Measurements from ENCODE around the gene ZNF326. TPM values are rescaled to one million over a fixed set of nuclear protein-coding genes. Genes with fewer than 3 reads are reported as not detected.

ZNF326 gene
- total RNA-seq, 4 donors from 2014 or later, result 9.0 to 15.4 (median 9.9) TPM

GRCh38 chr1:90012300-90012699, 17.4 kb downstream of the ZNF326 start:
- H3K27me3 ChIP-seq, result no peaks in the 10 kb centered on the region
- TF ChIP-seq POLR2AphosphoS5 (IDR thresholded peaks at IDR 0.05) (no peak), EP300 (IDR thresholded peaks at IDR 0.05) (no peak), CTCF (IDR thresholded peaks at IDR 0.05) (no peak), POLR2A (IDR thresholded peaks at IDR 0.05; ENCODE audit: low read depth) (no peak)
- no peaks in the 10 kb centered on the region for H3K9me3 ChIP-seq
- intact Hi-C loops (cut with DNase I), result no loop called here
- no peak overlapping the region for H3K4me3 ChIP-seq
- WGBS, result 95% methylated on average over 2 of the region's 2 CpGs
- H3K36me3 ChIP-seq, result peaks cover 27 to 70% (median 56%) of the 10 kb centered on the region in 4 donors
- no peak for DNase-seq (ENCODE audit: extremely low spot score)
- H3K4me1 ChIP-seq, result peaks cover 0 to 14% (median 7%) of the 10 kb centered on the region in 4 donors
- H3K27ac ChIP-seq (replicated peaks in 1 of 4), result no peak overlapping the region

DNA sequence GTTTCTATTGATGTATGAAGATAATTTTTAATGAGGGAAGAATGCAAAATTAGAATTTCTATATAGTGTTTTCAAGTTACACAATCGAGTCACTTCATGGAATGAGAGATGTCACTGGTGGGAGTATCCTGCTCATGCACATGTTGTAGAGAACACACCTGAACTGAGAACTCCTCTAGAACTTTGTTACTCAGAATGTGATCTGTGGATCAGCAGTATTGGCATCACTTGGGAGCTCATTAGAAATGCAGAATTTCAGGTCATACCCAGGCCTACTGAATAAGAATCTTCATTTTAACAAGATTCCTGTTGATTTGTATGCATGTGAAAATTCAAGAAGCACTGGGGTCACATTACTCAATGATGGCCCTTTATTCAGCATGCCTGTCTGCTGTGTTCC, 28.8 kb downstream of the ZNF326 start:
- WGBS, result 93% methylated on average over 1 of the region's 1 CpG
- no peak for TF ChIP-seq CTCF (IDR thresholded peaks at IDR 0.05)
- no peak for TF ChIP-seq POLR2AphosphoS5 (IDR thresholded peaks at IDR 0.05)
- TF ChIP-seq EP300 (IDR thresholded peaks at IDR 0.05), result no peak
- TF ChIP-seq POLR2A (IDR thresholded peaks at IDR 0.05; ENCODE audit: low read depth), result no peak
- H3K36me3 ChIP-seq, result peaks cover 51 to 99% (median 85%) of the 10 kb centered on the region in 4 donors

GRCh38 chr1:90027281-90027680, 32.4 kb downstream of the ZNF326 start:
- intact Hi-C loops (cut with DNase I), result no loop called here
- Histone ChIP-seq H3K36me3 (peaks cover 34 to 94% (median 77%) of the 10 kb centered on the region in 4 donors), H3K4me1 (no peaks in the 10 kb centered on the region), H3K27ac (replicated peaks in 1 of 4) (no peak overlapping the region), H3K4me3 (no peak overlapping the region), H3K9me3 (no peaks in the 10 kb centered on the region), H3K27me3 (no peaks in the 10 kb centered on the region)
- DNase-seq (ENCODE audit: extremely low spot score), result no peak
- TF ChIP-seq CTCF (IDR thresholded peaks at IDR 0.05), result no peak
- TF ChIP-seq POLR2AphosphoS5 (IDR thresholded peaks at IDR 0.05), result no peak
- TF ChIP-seq POLR2A (IDR thresholded peaks at IDR 0.05; ENCODE audit: low read depth), result no peak
- no peak for TF ChIP-seq EP300 (IDR thresholded peaks at IDR 0.05)
- 74% methylated on average over 1 of the region's 1 CpG for WGBS

More for the DNA sequence above, 28.8 kb downstream of the ZNF326 start:
- intact Hi-C loops (cut with DNase I), result no loop called here
- no peaks in the 10 kb centered on the region for H3K4me1 ChIP-seq
- H3K4me3 ChIP-seq, result no peak overlapping the region
- H3K9me3 ChIP-seq, result no peaks in the 10 kb centered on the region
- no peak for DNase-seq (ENCODE audit: extremely low spot score)
- no peak overlapping the region for H3K27ac ChIP-seq (replicated peaks in 1 of 4)
- no peaks in the 10 kb centered on the region for H3K27me3 ChIP-seq

DNA sequence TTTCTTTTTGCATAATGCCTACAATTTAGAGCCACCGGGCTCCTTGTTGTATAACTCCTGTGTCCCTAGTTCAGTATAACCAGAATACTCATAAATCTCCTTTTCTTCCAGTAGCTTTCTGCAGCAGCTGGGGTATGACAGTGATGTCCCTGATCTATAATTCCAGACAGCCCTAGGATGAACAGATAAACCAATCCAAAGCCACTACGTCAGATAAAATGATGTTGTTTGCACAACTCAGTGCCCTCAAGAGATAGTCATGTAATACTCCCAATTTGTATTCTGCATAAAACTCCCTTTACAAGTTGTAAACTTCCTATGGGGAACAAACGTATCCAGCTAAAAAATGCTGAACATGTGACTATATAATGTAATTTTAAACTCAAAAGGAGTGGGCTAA, 44.7 kb downstream of the ZNF326 start:
- H3K4me1 ChIP-seq, result no peaks in the 10 kb centered on the region
- H3K27me3 ChIP-seq, result no peaks in the 10 kb centered on the region
- TF ChIP-seq EP300 (IDR thresholded peaks at IDR 0.05) (no peak), POLR2A (IDR thresholded peaks at IDR 0.05; ENCODE audit: low read depth) (no peak), POLR2AphosphoS5 (IDR thresholded peaks at IDR 0.05) (no peak)
- no peaks in the 10 kb centered on the region for H3K36me3 ChIP-seq
- no peak overlapping the region for H3K4me3 ChIP-seq
- no peak overlapping the region for H3K27ac ChIP-seq (replicated peaks in 1 of 4)
- WGBS, result 65% methylated on average over 3 of the region's 3 CpGs
- DNase-seq (ENCODE audit: extremely low spot score), result no peak
- intact Hi-C loops (cut with DNase I), result no loop called here
- no peaks in the 10 kb centered on the region for H3K9me3 ChIP-seq

- DNase-seq (ENCODE audit: extremely low spot score), result no peak
- intact Hi-C loops (cut with DNase I), result no loop called here
- no peaks in the 10 kb centered on the region for H3K4me1 ChIP-seq
- WGBS, result 74% methylated on average over 4 of the region's 4 CpGs
- no peaks in the 10 kb centered on the region for H3K36me3 ChIP-seq
- H3K27ac ChIP-seq (replicated peaks in 1 of 4), result no peak overlapping the region
- no peak overlapping the region for H3K4me3 ChIP-seq
- TF ChIP-seq POLR2A (IDR thresholded peaks at IDR 0.05; ENCODE audit: low read depth), result no peak
- no peak for TF ChIP-seq POLR2AphosphoS5 (IDR thresholded peaks at IDR 0.05)
- no peak for TF ChIP-seq CTCF (IDR thresholded peaks at IDR 0.05)
- TF ChIP-seq EP300 (IDR thresholded peaks at IDR 0.05), result no peak
- no peaks in the 10 kb centered on the region for H3K27me3 ChIP-seq
- no peaks in the 10 kb centered on the region for H3K9me3 ChIP-seq
These were observed 48.7 kb downstream of the ZNF326 start for GRCh38 chr1:90043586-90043985.
